GM20000 (cell line): ENCODE data around the gene DKC1.

Experiments used
- DNase-seq: peaks from one replicate; pipeline ENCODE4 v3.0.0; 2012; ENCODE audit warnings: low spot score
- TF ChIP-seq, protein P1 (sequence below): IDR thresholded peaks from 2 replicates; pipeline ENCODE4 v1.5.1; 2012; ENCODE audit warnings: mild to moderate bottlenecking, control low read depth; ENCODE audit errors: extremely low read depth, missing control alignments

Gene DKC1

GRCh38 chrX:154779261-154779660 lies 16.6 kb downstream of the DKC1 start:
- DNase-seq: no peak
- TF ChIP-seq, protein P1, sequence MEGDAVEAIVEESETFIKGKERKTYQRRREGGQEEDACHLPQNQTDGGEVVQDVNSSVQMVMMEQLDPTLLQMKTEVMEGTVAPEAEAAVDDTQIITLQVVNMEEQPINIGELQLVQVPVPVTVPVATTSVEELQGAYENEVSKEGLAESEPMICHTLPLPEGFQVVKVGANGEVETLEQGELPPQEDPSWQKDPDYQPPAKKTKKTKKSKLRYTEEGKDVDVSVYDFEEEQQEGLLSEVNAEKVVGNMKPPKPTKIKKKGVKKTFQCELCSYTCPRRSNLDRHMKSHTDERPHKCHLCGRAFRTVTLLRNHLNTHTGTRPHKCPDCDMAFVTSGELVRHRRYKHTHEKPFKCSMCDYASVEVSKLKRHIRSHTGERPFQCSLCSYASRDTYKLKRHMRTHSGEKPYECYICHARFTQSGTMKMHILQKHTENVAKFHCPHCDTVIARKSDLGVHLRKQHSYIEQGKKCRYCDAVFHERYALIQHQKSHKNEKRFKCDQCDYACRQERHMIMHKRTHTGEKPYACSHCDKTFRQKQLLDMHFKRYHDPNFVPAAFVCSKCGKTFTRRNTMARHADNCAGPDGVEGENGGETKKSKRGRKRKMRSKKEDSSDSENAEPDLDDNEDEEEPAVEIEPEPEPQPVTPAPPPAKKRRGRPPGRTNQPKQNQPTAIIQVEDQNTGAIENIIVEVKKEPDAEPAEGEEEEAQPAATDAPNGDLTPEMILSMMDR: no peak

DNA sequence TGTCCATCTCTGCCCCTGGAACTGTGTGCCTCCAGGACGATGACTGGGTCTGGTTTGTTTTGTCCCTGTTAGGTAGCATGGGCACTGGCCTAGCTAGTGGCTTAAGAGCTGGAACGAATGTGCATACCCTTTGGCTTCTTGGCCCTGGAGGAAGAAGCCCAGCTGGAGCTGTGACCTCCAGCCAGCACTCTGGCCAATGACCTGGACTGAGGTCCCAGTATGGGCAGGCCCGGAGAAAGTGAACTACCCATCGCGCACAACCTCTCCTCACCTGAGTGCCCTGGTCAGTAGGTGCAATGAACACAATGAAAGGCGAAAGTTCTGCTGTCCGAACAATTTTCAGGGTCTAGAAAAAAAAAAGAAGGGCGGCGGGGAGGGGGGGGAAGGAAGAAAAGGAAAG lies 18.3 kb downstream of the DKC1 start:
- TF ChIP-seq, protein P1: no peak

DNA sequence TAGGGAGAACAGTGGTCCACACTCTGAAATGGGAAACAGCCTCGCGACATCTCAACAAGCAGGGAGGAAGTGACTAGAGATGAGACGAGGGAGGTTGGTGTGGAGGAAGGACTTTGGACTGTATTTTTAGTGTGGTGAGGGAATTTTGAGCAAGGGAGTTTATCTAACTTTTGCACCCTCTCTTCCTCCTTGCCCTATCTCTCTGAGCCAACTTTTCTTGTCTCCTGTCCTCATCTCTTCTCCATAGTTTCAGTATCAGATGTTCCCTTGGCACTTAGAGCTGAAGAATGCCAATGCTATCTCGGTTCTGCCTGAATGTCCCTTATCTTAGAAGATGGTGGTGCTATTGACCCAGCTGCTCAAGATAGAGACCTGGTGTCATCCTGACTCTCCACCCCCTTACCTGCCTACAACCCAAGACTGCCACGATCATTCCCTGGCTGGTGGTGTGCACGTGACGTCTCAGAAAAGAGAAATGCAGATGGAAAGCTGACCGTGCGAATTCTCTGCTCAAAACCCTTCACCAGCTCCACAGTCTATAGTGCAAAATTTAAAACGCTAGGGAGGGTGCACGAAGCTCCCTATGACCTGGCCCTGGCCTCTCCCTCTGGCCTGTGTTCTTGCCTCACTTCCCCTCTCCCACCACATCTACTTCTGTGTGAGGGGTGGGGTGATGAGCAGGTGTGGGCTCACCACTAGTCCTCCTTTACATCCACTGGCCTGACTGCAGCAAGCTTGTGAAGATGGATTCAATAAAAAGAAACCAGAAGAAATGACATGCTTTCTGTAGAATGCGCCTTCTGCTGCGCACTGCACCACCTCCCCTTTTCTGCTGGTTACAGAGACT lies 21.7 kb downstream of the DKC1 start:
- TF ChIP-seq, protein P1: no peak

More for the DNA sequence above, 18.3 kb downstream of the DKC1 start:
- DNase-seq: no peak

GRCh38 chrX:154785716-154786115 lies 23.1 kb downstream of the DKC1 start:
- TF ChIP-seq, protein P1: no peak
- DNase-seq: no peak

More for the DNA sequence above, 21.7 kb downstream of the DKC1 start:
- DNase-seq: no peak

DNA sequence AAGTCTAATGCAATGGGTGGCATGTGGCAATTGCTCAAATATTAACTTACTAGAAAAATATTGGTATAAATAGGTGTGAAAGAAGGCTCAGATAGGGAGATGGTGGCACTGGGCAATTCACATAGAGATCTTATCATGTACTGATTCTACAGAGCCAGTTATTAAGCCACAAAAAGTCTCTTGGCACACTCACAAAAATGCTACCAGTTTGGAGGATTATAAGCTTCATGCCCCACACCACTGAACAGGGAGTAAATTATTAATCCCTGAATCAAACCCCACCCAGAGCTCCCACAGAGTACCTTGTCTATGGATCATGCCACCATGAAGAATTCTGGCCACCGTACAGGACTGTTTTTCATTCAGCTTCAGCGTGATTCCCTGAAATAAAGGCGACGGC lies 28.8 kb downstream of the DKC1 start:
- TF ChIP-seq, protein P1: no peak
- DNase-seq: no peak

- DNase-seq: no peak
- TF ChIP-seq, protein P1: no peak
Measured at GRCh38 chrX:154791939-154792338, 29.3 kb downstream of the DKC1 start.

DNA sequence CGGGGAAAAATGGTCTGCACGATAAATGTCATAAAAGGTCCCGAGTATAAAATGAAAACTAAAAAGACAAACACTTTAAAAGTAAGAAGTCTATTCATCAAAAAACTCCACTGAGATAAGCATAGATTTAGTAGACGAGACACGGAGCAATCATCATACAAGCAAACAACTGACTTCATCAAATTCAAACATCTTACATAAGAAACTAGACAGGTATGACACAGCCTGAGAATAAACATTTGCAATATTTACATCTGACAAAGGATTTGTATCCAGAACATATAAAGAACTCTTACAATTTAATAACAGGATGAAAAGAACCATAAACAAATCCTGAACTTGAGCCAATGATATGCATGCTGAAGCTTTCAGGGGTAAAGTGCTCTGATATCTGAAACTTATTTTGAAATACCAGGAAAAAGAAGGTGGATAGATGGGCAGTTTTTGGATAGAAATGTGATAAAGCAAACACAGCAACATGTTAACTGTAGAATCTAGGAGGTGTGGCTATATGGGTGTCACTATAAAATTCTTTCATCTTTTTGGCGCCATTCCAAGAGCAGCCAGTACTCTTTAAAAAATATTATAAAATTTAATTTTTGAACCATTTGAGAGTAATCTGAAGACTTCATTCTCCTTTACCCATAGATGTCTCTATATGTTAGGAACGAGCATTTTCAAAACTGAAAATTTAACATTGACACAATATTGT lies 30.6 kb downstream of the DKC1 start:
- DNase-seq: no peak
- TF ChIP-seq, protein P1: no peak
